Smooth muscle cell (in vitro differentiated cells): ENCODE measurements around the gene CFAP161. TPM values are rescaled to one million over a fixed set of nuclear protein-coding genes. Genes with fewer than 3 reads are reported as not detected.

Source experiments
- DNase-seq: peaks from one replicate; lab custom pipeline; 2025; ENCODE audit not compliant: unreplicated experiment; lab: John Stamatoyannopoulos, UW
- H2AFZ ChIP-seq: fragments of 200-600 bp; sonication (generic); 2 replicates; pipeline ENCODE4 v1.6.0; 2016; ENCODE audit warnings: antibody characterized with exemption, low read depth, mild to moderate bottlenecking
- H3F3A ChIP-seq: fragments of 200-600 bp; sonication (generic); 2 replicates; pipeline ENCODE4 v1.6.0; 2017; ENCODE audit warnings: antibody characterized with exemption, low read depth
- H3K27ac ChIP-seq: fragments of 200-600 bp; sonication (generic); 2 replicates; pipeline ENCODE4 v1.5.1; 2016; ENCODE audit warnings: low read depth, mild to moderate bottlenecking
- H3K27me3 ChIP-seq: fragments of 200-600 bp; sonication (generic); 2 replicates; pipeline ENCODE4 v1.6.1; 2016; ENCODE audit warnings: low read depth, mild to moderate bottlenecking
- H3K36me3 ChIP-seq: fragments of 200-600 bp; sonication (generic); 2 replicates; pipeline ENCODE4 v1.5.1; 2016; ENCODE audit warnings: low read depth
- H3K4me1 ChIP-seq: fragments of 200-600 bp; sonication (generic); 2 replicates; pipeline ENCODE4 v1.5.1; 2016; ENCODE audit warnings: low read depth
- H3K4me2 ChIP-seq: fragments of 200-600 bp; sonication (generic); 2 replicates; pipeline ENCODE4 v1.6.0; 2016; ENCODE audit warnings: mild to moderate bottlenecking
- H3K4me3 ChIP-seq: fragments of 200-600 bp; sonication (generic); 2 replicates; pipeline ENCODE4 v1.5.1; 2016; ENCODE audit warnings: mild to moderate bottlenecking
- H3K79me2 ChIP-seq: fragments of 200-600 bp; sonication (generic); 2 replicates; pipeline ENCODE4 v1.6.0; 2016; ENCODE audit warnings: low read depth, mild to moderate bottlenecking
- H3K9ac ChIP-seq: fragments of 200-600 bp; sonication (generic); 2 replicates; pipeline ENCODE4 v1.6.0; 2016; ENCODE audit warnings: low read depth
- H3K9me3 ChIP-seq: fragments of 200-600 bp; sonication (generic); replicated peaks from 2 replicates; pipeline ENCODE4 v1.5.1; 2016; ENCODE audit warnings: low read depth
- H4K20me1 ChIP-seq: fragments of 200-600 bp; sonication (generic); 2 replicates; pipeline ENCODE4 v1.6.0; 2016; ENCODE audit warnings: low read depth
- CTCF ChIP-seq: fragments of 200-600 bp; sonication (generic); IDR thresholded peaks from 2 replicates; pipeline ENCODE4 v1.5.1; 2017; ENCODE audit warnings: borderline replicate concordance, mild to moderate bottlenecking, antibody characterized with exemption; ENCODE audit not compliant: insufficient read depth, poor library complexity, severe bottlenecking
- WGBS: methylation state at CpG from one replicate; pipeline ENCODE4 v1.1.7; 2016; ENCODE audit warnings: low lambda C conversion rate; 5-methylcytosine and 5-hydroxymethylcytosine counted together
- polyA plus RNA-seq: library from polyadenylated mRNA; unstranded; fragments of >200 nt; fragmentation: Nextera tagmentation; extraction: Ambion mirVana; gene quantifications from 2 replicates; pipeline ENCODE4 v1.2.1, GENCODE V29; 2016
- total RNA-seq: library from RNA; depleted of rRNA; stranded (reverse); fragments of >200 nt; gene quantifications from 2 replicates; pipeline ENCODE4 v1.2.3, GENCODE V29; 2014

CFAP161 gene
- total and polyA plus RNA-seq, 2 experiments from 2014 or later = 0.94 TPM; not detected in 1

GRCh38 chr15:81091889-81092558, 42.0 kb upstream of the CFAP161 start:
- Histone ChIP-seq H3K9ac (no peak overlapping the region), H2AFZ (peak overlapping the region; percentile 61), H3K4me3 (no peak overlapping the region), H3K9me3 (no peaks in the 10 kb centered on the region), H3K79me2 (no peaks in the 10 kb centered on the region), H3K36me3 (no peaks in the 10 kb centered on the region), H3F3A (peaks cover 8% of the 10 kb centered on the region), H3K27ac (peak overlapping the region; percentile 76), H3K4me2 (peak overlapping the region; percentile 69), H3K4me1 (peaks cover 9% of the 10 kb centered on the region), H4K20me1 (no peaks in the 10 kb centered on the region), H3K27me3 (no peaks in the 10 kb centered on the region)
- TF ChIP-seq CTCF = no peak
- WGBS = 43% methylated on average over 13 of the region's 13 CpGs
- no peak for DNase-seq

- Histone ChIP-seq H3K4me1 (peaks cover 9% of the 10 kb centered on the region), H3K27ac (peak overlapping the region; percentile 76), H2AFZ (peak overlapping the region; percentile 61), H3K27me3 (no peaks in the 10 kb centered on the region), H3K9ac (no peak overlapping the region), H3K4me2 (peak overlapping the region; percentile 69), H3F3A (peaks cover 8% of the 10 kb centered on the region), H4K20me1 (no peaks in the 10 kb centered on the region), H3K36me3 (no peaks in the 10 kb centered on the region), H3K9me3 (no peaks in the 10 kb centered on the region), H3K79me2 (no peaks in the 10 kb centered on the region), H3K4me3 (no peak overlapping the region)
- no peak for TF ChIP-seq CTCF
- 81% methylated on average over 5 of the region's 5 CpGs for WGBS
- DNase-seq = no peak
Observed at GRCh38 chr15:81092559-81092902, 41.5 kb upstream of the CFAP161 start.

GRCh38 chr15:81093961-81094360, 40.1 kb upstream of the CFAP161 start:
- no peaks in the 10 kb centered on the region for H3K36me3 ChIP-seq
- 90% methylated on average over 5 of the region's 5 CpGs for WGBS

More at GRCh38 chr15:81093961-81094360, 40.1 kb upstream of the CFAP161 start:
- no peaks in the 10 kb centered on the region for H3K79me2 ChIP-seq
- TF ChIP-seq CTCF = no peak
- no peak overlapping the region for H3K4me2 ChIP-seq
- no peaks in the 10 kb centered on the region for H3K27me3 ChIP-seq
- peaks cover 9% of the 10 kb centered on the region for H3K4me1 ChIP-seq
- H3K9me3 ChIP-seq = no peaks in the 10 kb centered on the region
- no peak for DNase-seq
- peaks cover 8% of the 10 kb centered on the region for H3F3A ChIP-seq
- H3K4me3 ChIP-seq = no peak overlapping the region
- no peak overlapping the region for H2AFZ ChIP-seq
- no peak overlapping the region for H3K9ac ChIP-seq
- H3K27ac ChIP-seq = no peak overlapping the region
- H4K20me1 ChIP-seq = no peaks in the 10 kb centered on the region
